GM21526 (cell line): ENCODE measurements around the gene NPIPA5.
"Not testable (repeated sequence)": the region's sequence is repeated elsewhere in the genome, so short reads cannot be mapped to it uniquely, and the experiment has no call there.

ENCODE experiments used
- ATAC-seq: cut with Tn5 transposase; IDR thresholded peaks from one replicate; pipeline ENCODE4 v1.9.1; 2021; ENCODE audit warnings: moderate library complexity; ENCODE audit not compliant: unreplicated experiment, low FRiP score

The NPIPA5 gene

GRCh38 chr16:15395631-15396508 is 17.8 kb upstream of the NPIPA5 start, which contains the start of gene MPV17L:
TSS of gene MPV17L (plus strand) at chr16:15395754. CDS start at chr16:15395898, 144 bp downstream.
- not testable (repeated sequence) for ATAC-seq

DNA sequence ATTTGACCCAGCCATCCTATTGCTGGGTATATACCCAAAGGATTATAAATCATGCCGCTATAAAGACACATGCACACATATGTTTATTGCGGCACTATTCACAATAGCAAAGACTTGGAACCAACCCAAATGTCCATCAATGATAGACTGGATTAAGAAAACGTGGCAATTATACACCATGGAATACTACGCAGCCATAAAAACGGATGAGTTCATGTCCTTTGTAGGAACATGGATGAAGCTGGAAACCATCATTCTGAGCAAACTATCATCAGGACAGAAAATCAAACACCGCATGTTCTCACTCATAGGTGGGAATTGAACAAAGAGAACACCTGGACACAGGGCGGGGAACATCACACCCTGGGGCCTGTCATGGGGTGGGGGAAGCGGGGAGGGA is 14.9 kb upstream of the NPIPA5 start:
- ATAC-seq = not testable (repeated sequence)

DNA sequence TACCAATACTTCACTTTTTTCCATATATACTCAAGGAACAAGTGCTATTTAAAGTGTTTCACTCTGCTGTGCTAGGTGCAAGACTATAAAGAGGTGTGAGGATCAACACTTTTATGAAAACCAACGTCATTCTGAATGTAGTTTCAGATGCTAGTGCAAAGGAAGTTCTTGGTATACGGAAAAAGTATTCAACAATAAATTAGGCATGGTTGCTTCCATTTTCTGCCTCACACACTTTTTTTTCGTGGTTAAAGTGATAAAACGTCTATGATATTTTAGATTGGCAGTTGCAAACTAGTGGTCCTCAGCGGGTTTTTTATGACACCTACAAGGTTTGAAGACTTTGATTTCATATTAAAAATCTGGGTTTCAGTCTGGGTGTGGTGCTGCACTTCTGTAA is 11.8 kb upstream of the NPIPA5 start:
- ATAC-seq = not testable (repeated sequence)

DNA sequence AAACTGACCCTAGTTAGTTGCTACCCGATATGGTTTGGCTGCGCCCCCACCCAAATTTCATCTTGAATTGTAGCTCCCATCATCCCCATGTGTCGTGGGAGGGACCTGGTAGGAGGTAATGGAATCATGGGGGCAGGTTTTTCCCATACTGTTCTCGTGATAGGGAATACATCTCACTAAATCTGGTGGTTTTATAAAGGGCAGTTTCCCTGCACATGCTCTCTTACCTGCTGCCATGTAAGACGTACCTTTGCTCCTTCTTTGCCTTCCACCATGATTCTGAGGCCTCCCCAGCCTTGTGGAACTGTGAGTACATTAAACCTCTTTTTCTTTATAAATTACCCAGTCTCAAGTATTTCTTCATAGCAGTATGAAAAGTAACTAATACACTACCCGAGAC is 10.0 kb upstream of the NPIPA5 start:
- not testable (repeated sequence) for ATAC-seq

DNA sequence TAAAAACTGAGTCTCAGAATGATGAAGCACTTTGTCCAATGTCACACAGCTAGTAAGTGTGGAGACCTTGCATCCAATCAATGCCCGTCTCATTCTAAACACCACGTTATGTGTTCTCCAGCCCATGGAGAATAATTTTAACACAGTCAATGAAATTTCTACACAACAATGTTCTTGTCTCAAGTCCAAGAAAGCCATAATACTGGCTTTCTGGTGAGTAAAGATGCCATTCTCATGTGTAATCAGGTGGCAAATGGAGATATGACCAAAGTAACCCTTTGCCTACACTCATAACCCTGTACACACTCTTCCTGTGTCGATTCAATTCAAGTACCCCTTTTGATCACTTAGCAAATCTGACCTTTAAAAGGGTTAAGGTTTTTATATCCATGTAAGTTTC is 4.7 kb upstream of the NPIPA5 start:
- not testable (repeated sequence) for ATAC-seq

DNA sequence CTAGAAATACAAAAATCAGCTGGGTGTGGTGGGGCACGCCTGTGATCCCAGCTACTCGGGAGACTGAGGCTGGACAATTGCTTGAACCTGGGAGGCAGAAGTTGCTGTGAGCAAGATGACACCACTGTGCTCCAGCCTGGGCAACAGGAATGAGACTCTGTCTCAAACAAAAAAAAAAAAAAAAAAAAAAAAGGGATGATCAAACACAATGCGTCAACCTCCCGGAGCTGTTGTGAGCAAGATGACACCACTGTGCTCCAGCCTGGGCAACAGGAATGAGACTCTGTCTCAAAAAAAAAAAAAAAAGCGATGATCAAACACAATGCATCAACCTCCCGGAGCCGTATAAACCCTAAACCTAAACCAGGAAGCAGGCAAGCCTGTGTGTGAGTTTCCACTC is 20.6 kb downstream of the NPIPA5 start:
- not testable (repeated sequence) for ATAC-seq

- ATAC-seq = not testable (repeated sequence)
Observed at GRCh38 chr16:15354846-15355245, 23.2 kb downstream of the NPIPA5 start.

DNA sequence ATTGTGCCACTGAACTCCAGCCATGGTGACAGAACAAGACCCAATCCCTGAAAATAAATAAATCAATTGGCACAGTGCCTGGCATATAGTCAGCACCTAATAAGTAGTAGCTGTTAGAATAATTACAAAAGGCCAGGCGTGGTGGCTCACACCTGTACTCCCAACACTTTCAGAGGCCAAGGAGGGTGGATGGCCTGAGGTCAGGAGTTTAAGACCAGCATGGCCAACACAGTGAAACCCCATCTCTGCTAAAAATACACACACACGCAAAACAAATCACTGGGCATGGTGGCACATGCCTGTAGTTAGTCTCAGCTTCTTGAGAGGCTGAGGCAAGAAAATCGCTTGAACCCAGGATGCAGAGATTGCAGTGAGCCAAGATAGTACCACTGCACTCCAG is 25.2 kb downstream of the NPIPA5 start:
- not testable (repeated sequence) for ATAC-seq

GRCh38 chr16:15351745-15352144 is 26.3 kb downstream of the NPIPA5 start:
- not testable (repeated sequence) for ATAC-seq

GRCh38 chr16:15351251-15351650 is 26.8 kb downstream of the NPIPA5 start:
- ATAC-seq = not testable (repeated sequence)

- not testable (repeated sequence) for ATAC-seq
Observed at GRCh38 chr16:15348721-15349120, 29.4 kb downstream of the NPIPA5 start.

- ATAC-seq = not testable (repeated sequence)
Observed at GRCh38 chr16:15342337-15342736, 35.8 kb downstream of the NPIPA5 start.

DNA sequence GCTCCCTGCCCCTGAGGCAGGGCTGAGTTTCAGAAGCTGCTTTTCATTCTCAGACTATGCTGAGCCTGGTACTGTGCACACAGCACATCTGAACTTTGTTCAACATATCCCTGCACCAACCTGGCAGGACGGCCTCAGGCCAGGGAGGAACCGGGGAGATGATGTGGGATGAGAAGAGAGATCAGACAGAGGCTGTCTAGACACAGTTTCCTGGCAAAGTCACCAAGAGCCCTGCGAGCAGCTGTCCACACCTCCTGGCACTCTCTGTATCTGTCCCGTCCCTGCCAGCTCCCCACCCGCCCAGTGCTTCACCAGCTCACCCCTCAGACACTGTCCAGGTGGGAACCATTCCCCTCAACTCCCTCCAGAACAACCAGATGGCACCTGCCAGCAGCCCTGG is 39.1 kb downstream of the NPIPA5 start:
- not testable (repeated sequence) for ATAC-seq

DNA sequence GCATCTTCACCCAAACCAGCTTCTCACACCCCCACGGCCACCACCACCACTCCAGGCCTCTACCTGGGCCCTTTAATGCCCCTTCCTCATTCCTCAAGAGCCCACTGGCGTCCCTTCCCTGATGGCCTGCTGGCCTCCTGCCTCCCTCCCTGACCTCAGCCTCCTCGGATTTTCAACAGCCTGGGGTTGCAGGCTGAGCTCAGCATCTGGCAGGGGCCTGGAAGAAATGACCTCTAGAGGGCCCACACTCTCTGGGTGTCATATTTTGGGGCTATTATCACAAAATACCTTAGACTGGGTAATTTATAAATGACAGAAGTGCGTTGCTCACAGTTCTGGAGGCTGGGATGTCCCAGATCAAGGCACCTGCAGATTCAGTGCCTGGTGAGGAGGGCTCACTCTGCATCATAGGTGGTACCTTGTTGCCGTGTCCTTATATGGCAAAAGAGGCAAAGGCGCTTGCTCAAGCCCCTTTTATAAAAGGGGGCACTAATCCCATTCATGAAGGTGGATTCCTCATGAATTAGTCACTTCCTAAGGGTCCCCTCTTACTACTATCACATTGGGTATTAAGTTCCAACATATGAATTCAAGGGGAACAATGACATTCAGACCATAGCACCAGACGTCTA is 40.0 kb downstream of the NPIPA5 start:
- not testable (repeated sequence) for ATAC-seq

GRCh38 chr16:15335609-15336008 is 42.5 kb downstream of the NPIPA5 start:
- ATAC-seq = not testable (repeated sequence)

DNA sequence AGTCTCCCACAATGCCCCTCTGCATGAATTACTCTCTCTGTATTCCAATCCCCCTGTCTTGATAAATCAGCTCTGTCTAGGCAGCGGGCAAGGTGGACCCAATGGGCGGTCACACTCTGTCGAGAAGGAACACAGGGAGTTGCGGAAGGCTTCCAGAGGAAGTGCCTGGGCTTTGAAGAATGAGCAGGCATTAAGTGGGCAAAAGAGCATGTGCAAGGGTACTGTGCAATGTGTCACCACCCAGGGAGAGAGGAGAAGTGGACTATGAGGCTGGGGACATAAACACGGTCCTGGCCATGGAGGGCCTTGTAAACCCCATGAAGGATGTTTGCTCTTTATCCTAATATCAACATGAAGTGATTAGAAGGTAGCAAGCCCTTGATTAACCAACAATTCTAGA is 44.1 kb downstream of the NPIPA5 start:
- not testable (repeated sequence) for ATAC-seq

GRCh38 chr16:15330978-15331377 is 47.1 kb downstream of the NPIPA5 start:
- not testable (repeated sequence) for ATAC-seq

DNA sequence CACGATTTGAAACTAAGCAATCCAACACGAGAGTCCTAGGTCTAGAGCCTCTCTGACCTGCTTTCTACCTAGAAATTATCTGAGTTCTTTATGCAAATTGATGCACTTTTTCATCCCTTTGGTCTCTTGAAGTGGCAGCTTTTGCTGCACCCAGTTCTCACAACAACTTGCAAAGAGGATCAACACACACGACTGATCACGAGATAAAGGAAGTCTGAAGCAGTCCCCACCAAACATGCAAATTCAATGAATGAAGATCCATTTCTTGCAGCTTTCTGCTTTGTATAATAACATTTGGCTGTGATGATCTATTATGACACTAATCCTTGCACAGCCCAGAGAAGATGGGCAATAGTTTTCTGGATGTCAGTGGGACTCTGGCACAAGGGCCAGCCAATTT is 53.1 kb downstream of the NPIPA5 start:
- ATAC-seq = not testable (repeated sequence)

DNA sequence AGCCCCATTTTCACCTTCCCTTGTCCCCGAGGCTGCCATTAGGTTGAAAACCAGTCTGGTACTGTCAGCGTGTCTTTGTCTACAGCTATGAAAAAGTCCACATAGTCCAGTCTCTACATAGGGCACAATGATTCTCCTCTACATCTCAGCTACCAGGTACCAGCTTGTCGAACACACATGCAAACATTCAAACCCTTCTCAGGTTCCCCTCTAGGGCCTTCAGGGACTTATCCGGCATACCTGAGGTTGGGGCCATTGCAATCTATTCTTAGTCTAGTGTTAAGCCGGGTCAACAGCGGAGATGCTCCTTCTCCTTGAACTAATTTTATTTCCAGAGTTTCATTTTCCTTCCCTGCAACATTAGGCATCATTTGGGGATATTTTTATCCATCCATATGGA is 54.7 kb downstream of the NPIPA5 start:
- ATAC-seq = not testable (repeated sequence)

GRCh38 chr16:15321221-15321620 is 56.9 kb downstream of the NPIPA5 start:
- not testable (repeated sequence) for ATAC-seq

DNA sequence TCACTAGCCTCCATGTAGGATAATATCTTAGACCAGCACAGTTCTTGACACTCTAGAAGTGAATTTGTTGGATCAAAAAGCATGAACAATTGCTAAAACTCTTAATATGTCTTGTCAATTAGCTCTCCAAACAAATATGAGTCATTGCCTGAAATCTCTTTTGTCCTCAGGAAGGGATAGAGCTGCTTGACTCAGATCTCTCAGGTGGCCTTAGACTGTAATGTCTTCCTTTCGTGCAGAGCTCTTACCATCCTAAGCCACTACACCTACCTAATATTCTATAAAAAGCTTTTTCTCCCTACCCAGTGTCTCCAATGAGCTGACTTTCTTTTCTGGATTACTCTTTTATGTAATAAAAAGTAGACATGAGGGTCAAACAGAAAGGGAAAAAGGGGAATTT is 63.5 kb downstream of the NPIPA5 start:
- not testable (repeated sequence) for ATAC-seq
